Loucy (cell line): ENCODE measurements around the gene CNNM1.

Experiments
- CTCF ChIP-seq: fragments of 200-600 bp; sonication (generic); conservative IDR thresholded peaks from 2 replicates; pipeline ENCODE4 v1.5.1; 2014; ENCODE audit warnings: mild to moderate bottlenecking, antibody characterized with exemption, low read length
- EZH2phosphoT487 ChIP-seq: fragments of 200-600 bp; IDR thresholded peaks from 2 replicates; pipeline ENCODE4 v1.6.1; 2018; ENCODE audit warnings: antibody characterized with exemption, mild to moderate bottlenecking, moderate library complexity, borderline replicate concordance

GRCh38 chr10:99419688-99420087, 90.5 kb downstream of the CNNM1 start:
- TF ChIP-seq CTCF (no peak), EZH2phosphoT487 (no peak)
